H1 (cell line): ENCODE measurements around the gene B9D2.

ENCODE experiments used
- BRCA1 ChIP-seq: IDR thresholded peaks from 2 replicates; pipeline ENCODE4 v1.6.1; 2012; ENCODE audit warnings: low read depth, low read length, improper control_type of control experiment
- CTCF ChIP-seq, 3 experiments: IDR thresholded peaks; 1 replicate in 2 of 3; 2 replicates in 1 of 3; pipeline versions ENCODE4 v1.5.1 to v1.6.1; 2011; ENCODE audit warnings: low read length in 3 of 3, mild to moderate bottlenecking in 3 of 3, inconsistent platforms in 2 of 3, low read depth in 1 of 3, moderate library complexity in 1 of 3; ENCODE audit not compliant: insufficient read depth in 1 of 3; ENCODE audit errors: control extremely low read depth in 1 of 3
- EP300 ChIP-seq, 2 experiments: IDR thresholded peaks; 1 replicate in 1 of 2; 2 replicates in 1 of 2; pipeline ENCODE4 v1.6.1; 2011 to 2012; ENCODE audit warnings: low read depth in 2 of 2, low read length in 2 of 2, mild to moderate bottlenecking in 2 of 2, borderline replicate concordance in 1 of 2, inconsistent platforms in 1 of 2, moderate library complexity in 1 of 2
- EZH2 ChIP-seq: fragments of 200-600 bp; sonication (generic); IDR thresholded peaks from 2 replicates; pipeline ENCODE4 v1.7.1; 2012; ENCODE audit warnings: low read depth, mild to moderate bottlenecking, moderate library complexity, low read length, inconsistent platforms; ENCODE audit not compliant: severe bottlenecking
- FOSL1 ChIP-seq: IDR thresholded peaks from 2 replicates; pipeline ENCODE4 v1.6.1; 2011; ENCODE audit warnings: mild to moderate bottlenecking, low read depth, low read length, moderate library complexity; ENCODE audit not compliant: insufficient read depth
- HDAC6 ChIP-seq: IDR thresholded peaks from one replicate; pipeline ENCODE4 v1.7.1; 2012; ENCODE audit warnings: low read depth, mild to moderate bottlenecking, inconsistent platforms, low read length, moderate library complexity
- SIRT6 ChIP-seq: IDR thresholded peaks from one replicate; pipeline ENCODE4 v1.7.1; 2012; ENCODE audit warnings: low read length, inconsistent platforms
- SP1 ChIP-seq: IDR thresholded peaks from 2 replicates; pipeline ENCODE4 v1.6.1; 2011; ENCODE audit warnings: low read depth, low read length
- SUZ12 ChIP-seq: fragments of 200-600 bp; sonication (generic); IDR thresholded peaks from 2 replicates; pipeline ENCODE4 v1.6.1; 2012; ENCODE audit warnings: mild to moderate bottlenecking, inconsistent platforms, low read length, moderate library complexity, mixed read lengths

DNA sequence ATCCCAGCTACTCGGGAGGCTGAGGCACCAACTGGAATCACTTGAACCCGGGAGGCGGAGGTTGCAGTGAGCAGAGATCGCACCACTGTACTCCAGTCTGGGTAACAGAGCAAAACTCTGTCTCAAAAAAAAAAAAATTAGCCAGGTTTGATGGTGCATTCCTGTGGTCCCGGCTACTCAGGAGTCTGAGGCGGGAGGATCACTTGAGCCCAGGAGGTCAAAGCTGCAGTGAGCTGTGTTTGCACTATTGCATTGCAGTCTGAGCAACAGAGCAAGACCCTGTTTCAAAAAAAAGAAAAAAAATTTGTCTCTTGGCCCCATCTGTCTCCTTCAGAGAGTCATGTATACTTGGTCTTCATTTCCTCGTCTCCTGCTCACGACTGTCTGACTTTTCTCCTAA lies 52.3 kb downstream of the B9D2 start:
- TF ChIP-seq CTCF (IDR thresholded peaks at IDR 0.05; ENCODE audit: control extremely low read depth in 1 of 3, insufficient read depth in 1 of 3, low read depth in 1 of 3, low read length in 3 of 3) (no peak), FOSL1 (no peak), BRCA1 (no peak), SUZ12 (no peak), EP300 (IDR thresholded peaks at IDR 0.05; ENCODE audit: borderline replicate concordance in 1 of 2, low read depth in 2 of 2, low read length in 2 of 2) (no peak), HDAC6 (no peak), EZH2 (no peak), SIRT6 (no peak), SP1 (no peak)
